Lower lobe of right lung (tissue), 2 donors: Measurements from ENCODE around the gene WNK2. TPM values are rescaled to one million over a fixed set of nuclear protein-coding genes. Genes with fewer than 3 reads are reported as not detected.

Experiments
- ATAC-seq, 2 donors: fragments of 200-7000 bp; cut with Tn5 transposase; one replicate each; pipeline ENCODE4 v1.9.1; 2020 to 2022; ENCODE audit warnings: mild to moderate bottlenecking in 2 of 2, moderate library complexity in 2 of 2
- DNase-seq: peaks from one replicate; pipeline ENCODE4 v3.0.0-alpha.2; 2020
- H3K27ac ChIP-seq: fragments of 200-600 bp; one replicate; pipeline ENCODE4 v1.8.0; 2022
- H3K27me3 ChIP-seq: fragments of 200-600 bp; one replicate; pipeline ENCODE4 v1.8.0; 2022; ENCODE audit warnings: low read depth
- H3K36me3 ChIP-seq: fragments of 200-600 bp; one replicate; pipeline ENCODE4 v1.8.0; 2022; ENCODE audit warnings: mild to moderate bottlenecking
- H3K4me1 ChIP-seq: fragments of 200-600 bp; one replicate; pipeline ENCODE4 v1.8.0; 2022
- H3K4me3 ChIP-seq: fragments of 200-600 bp; one replicate; pipeline ENCODE4 v1.8.0; 2022; ENCODE audit warnings: mild to moderate bottlenecking
- H3K9me3 ChIP-seq: fragments of 200-600 bp; one replicate; pipeline ENCODE4 v1.8.0; 2022
- CTCF ChIP-seq: fragments of 200-600 bp; IDR thresholded peaks from one replicate; pipeline ENCODE4 v1.8.0; 2022; ENCODE audit warnings: antibody characterized with exemption, mild to moderate bottlenecking
- intact Hi-C: fragments of 100-400 bp; cut with DNase I; formaldehyde crosslinking; loops from one replicate; pipeline ENCODE4 v1.11.0; 2022
- long read RNA-seq: library from polyadenylated mRNA; unstranded; transcript quantifications from one replicate; pipeline ENCODE4 v2.0.0, GENCODE V29; 2021
- total RNA-seq: library from RNA; stranded (reverse); fragmentation: NEBNext Ultra II Directional; extraction: Animal tissue kit (Norgen Biotek cat#: 25700); gene quantifications from one replicate; pipeline ENCODE4 v1.2.1, GENCODE V29; 2021
- donor health status: DM: no; HTN: yes; CAD: no; lungs with severe emphysema.

The WNK2 gene
- 7.7 TPM for total RNA-seq
- long read RNA-seq, partial matches to known transcripts = 4 of 6 reads
- long read RNA-seq, other reads (novel, unspliced or antisense) = 1 of 6 reads

GRCh38 chr9:93183663-93184431 lies at the start of gene WNK2:
WNK2 (plus strand) TSS chr9:93184139; CDS start chr9:93184930, 791 bp downstream.
- no peak within 1 kb of the TSS for H3K27ac ChIP-seq
- no peak for DNase-seq
- peaks cover 12% of the 10 kb centered on the region for H3K4me1 ChIP-seq
- H3K36me3 ChIP-seq = no peaks in the 10 kb centered on the region
- peak within 1 kb of the TSS; percentile 50 for H3K4me3 ChIP-seq
- intact Hi-C loops = no loop called here
- peak; percentile 72 to 83 for ATAC-seq
- peaks cover 48% of the 10 kb centered on the region for H3K27me3 ChIP-seq
- TF ChIP-seq CTCF = no peak
- no peaks in the 10 kb centered on the region for H3K9me3 ChIP-seq

GRCh38 chr9:93134740-93135444 lies 49.0 kb upstream of the WNK2 start:
- Histone ChIP-seq H3K27me3 (no peaks in the 10 kb centered on the region), H3K9me3 (no peaks in the 10 kb centered on the region), H3K36me3 (no peaks in the 10 kb centered on the region), H3K27ac (peak overlapping the region; percentile 98), H3K4me1 (peaks cover 55% of the 10 kb centered on the region), H3K4me3 (peak overlapping the region; percentile 92)
- DNase-seq (no peak), ATAC-seq (no peak)
- TF ChIP-seq CTCF = no peak
- intact Hi-C loops = no loop called here

GRCh38 chr9:93136011-93136440 lies 47.9 kb upstream of the WNK2 start:
- Histone ChIP-seq H3K36me3 (no peaks in the 10 kb centered on the region), H3K4me3 (peak overlapping the region; percentile 8), H3K4me1 (peaks cover 43% of the 10 kb centered on the region), H3K27ac (no peak overlapping the region), H3K27me3 (no peaks in the 10 kb centered on the region), H3K9me3 (no peaks in the 10 kb centered on the region)
- no peak for DNase-seq
- no peak for ATAC-seq
- intact Hi-C loops = no loop called here
- TF ChIP-seq CTCF = no peak

- H3K4me3 ChIP-seq = no peak overlapping the region
These were observed 46.6 kb upstream of the WNK2 start for GRCh38 chr9:93137362-93137761.

More at GRCh38 chr9:93137362-93137761, 46.6 kb upstream of the WNK2 start:
- Histone ChIP-seq H3K36me3 (no peaks in the 10 kb centered on the region), H3K27ac (no peak overlapping the region), H3K9me3 (no peaks in the 10 kb centered on the region), H3K4me1 (peaks cover 30% of the 10 kb centered on the region), H3K27me3 (no peaks in the 10 kb centered on the region)
- intact Hi-C loops = no loop called here
- DNase-seq (no peak), ATAC-seq (no peak)
- no peak for TF ChIP-seq CTCF
